Type B pancreatic cell (in vitro differentiated cells): ENCODE data around the gene CYP8B1. TPM values are rescaled to one million over a fixed set of nuclear protein-coding genes. Genes with fewer than 3 reads are reported as not detected.
A peak's percentile ranks its signal among the peaks of the same experiment; 100 is the strongest.

Source experiments
- DNase-seq: peaks from one replicate; pipeline ENCODE4 v3.0.0; 2021; ENCODE audit warnings: mixed read lengths; ENCODE audit not compliant: unreplicated experiment; ENCODE audit errors: extremely low spot score
- H3K27ac Mint-ChIP-seq: 2 replicates; pipeline ENCODE4 v1.8.0; 2021; ENCODE audit warnings: mild to moderate bottlenecking, mixed read lengths
- H3K27me3 Mint-ChIP-seq: 2 replicates; pipeline ENCODE4 v1.8.0; 2021; ENCODE audit warnings: mixed read lengths
- H3K36me3 Mint-ChIP-seq: 2 replicates; pipeline ENCODE4 v1.8.0; 2021; ENCODE audit warnings: mixed read lengths
- H3K4me1 Mint-ChIP-seq: one replicate; pipeline ENCODE4 v1.8.0; 2021; ENCODE audit warnings: mixed read lengths; ENCODE audit not compliant: unreplicated experiment
- H3K4me3 Mint-ChIP-seq: 2 replicates; pipeline ENCODE4 v1.8.0; 2021; ENCODE audit warnings: mild to moderate bottlenecking, mixed read lengths
- H3K9me3 Mint-ChIP-seq: 2 replicates; pipeline ENCODE4 v1.8.0; 2021; ENCODE audit warnings: mixed read lengths
- total RNA-seq: library from RNA; stranded (reverse); gene quantifications from 2 replicates; pipeline ENCODE4 v1.2.1, GENCODE V29; 2021; ENCODE audit warnings: low replicate concordance
- TF ChIP-seq, protein P1 (sequence below): fragments of 200-600 bp; sonication (generic); conservative IDR thresholded peaks from 2 replicates; pipeline ENCODE4 v1.5.0; 2021; ENCODE audit warnings: antibody characterized with exemption, mild to moderate bottlenecking

CYP8B1 gene
- total RNA-seq, 1 donor from 2014 or later: not detected

DNA sequence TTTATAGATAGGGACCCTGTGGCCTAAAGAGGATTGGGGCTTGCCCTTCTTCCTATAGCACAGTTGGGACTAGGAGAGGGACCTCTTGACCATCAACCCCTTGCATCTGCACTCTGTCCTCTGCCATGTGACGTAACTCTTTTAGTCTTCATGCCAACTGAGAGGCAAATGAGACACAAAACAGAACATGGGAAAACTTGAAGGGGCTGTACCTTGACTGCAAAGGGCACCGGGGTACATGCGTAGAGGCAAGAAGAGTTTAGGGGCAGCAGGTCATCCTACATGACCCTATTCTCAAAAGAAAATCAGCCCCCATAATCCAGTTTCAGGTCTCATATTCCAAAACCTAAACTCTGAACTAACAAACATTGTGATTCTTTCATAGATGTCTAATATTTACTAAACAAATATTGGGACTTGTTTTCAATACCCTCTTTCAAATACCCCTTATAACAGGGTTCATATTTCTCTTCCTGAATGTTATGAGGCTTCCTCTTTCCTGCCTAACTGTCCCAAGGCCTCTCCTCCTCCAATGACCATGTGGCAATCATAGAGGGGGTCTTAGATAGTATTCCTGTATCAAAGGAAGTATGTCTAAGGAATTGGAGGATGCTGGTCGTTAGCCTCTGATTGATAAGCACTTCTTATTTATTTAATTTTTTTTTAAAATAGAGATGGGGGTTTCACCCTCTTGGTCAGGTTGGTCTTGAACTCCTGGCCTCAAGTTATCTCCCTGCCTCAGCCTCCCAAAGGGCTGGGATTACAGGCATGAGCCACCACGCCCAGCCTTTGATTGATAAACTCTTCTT is 45.8 kb downstream of the CYP8B1 start:
- no peak overlapping the region for H3K4me3 Mint-ChIP-seq

DNA sequence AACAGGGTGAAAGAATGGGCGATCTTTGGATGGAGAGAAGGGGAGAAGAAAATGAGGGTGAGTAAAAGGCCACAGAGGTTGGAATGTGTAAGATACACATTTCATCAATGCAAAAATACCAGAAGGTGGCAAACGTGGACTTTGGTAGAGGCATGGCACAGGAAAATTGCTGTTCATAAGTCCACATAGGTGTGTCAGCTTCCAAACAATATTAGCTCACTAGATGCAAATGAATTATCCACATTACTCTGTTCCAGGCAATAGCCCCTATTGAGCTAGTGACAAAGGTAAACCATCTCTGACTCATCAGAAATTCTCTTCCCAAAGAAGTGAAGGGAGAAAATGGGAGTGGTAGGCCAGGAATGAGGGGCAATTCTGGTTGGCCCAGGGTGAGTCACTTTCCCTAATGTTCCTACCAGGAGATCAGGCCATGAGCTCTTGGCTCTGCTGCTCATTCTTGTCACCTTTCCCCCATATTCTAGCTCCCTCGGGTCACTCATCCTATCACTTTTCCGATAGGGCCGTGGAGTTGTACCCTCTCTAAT is 46.5 kb downstream of the CYP8B1 start:
- Mint-ChIP-seq H3K9me3 (no peaks in the 10 kb centered on the region), H3K36me3 (no peaks in the 10 kb centered on the region), H3K27me3 (no peaks in the 10 kb centered on the region), H3K4me3 (no peak overlapping the region), H3K27ac (peak overlapping the region; percentile 15), H3K4me1 (peaks cover 9% of the 10 kb centered on the region)
- DNase-seq: no peak
- TF ChIP-seq, protein P1, sequence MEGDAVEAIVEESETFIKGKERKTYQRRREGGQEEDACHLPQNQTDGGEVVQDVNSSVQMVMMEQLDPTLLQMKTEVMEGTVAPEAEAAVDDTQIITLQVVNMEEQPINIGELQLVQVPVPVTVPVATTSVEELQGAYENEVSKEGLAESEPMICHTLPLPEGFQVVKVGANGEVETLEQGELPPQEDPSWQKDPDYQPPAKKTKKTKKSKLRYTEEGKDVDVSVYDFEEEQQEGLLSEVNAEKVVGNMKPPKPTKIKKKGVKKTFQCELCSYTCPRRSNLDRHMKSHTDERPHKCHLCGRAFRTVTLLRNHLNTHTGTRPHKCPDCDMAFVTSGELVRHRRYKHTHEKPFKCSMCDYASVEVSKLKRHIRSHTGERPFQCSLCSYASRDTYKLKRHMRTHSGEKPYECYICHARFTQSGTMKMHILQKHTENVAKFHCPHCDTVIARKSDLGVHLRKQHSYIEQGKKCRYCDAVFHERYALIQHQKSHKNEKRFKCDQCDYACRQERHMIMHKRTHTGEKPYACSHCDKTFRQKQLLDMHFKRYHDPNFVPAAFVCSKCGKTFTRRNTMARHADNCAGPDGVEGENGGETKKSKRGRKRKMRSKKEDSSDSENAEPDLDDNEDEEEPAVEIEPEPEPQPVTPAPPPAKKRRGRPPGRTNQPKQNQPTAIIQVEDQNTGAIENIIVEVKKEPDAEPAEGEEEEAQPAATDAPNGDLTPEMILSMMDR: no peak

More for the DNA sequence above, 45.8 kb downstream of the CYP8B1 start:
- TF ChIP-seq, protein P1: no peak
- no peak for DNase-seq
- H3K36me3 Mint-ChIP-seq: no peaks in the 10 kb centered on the region
- peak overlapping the region; percentile 13 for H3K27ac Mint-ChIP-seq
- H3K9me3 Mint-ChIP-seq: no peaks in the 10 kb centered on the region
- H3K4me1 Mint-ChIP-seq: peaks cover 9% of the 10 kb centered on the region
- H3K27me3 Mint-ChIP-seq: no peaks in the 10 kb centered on the region

DNA sequence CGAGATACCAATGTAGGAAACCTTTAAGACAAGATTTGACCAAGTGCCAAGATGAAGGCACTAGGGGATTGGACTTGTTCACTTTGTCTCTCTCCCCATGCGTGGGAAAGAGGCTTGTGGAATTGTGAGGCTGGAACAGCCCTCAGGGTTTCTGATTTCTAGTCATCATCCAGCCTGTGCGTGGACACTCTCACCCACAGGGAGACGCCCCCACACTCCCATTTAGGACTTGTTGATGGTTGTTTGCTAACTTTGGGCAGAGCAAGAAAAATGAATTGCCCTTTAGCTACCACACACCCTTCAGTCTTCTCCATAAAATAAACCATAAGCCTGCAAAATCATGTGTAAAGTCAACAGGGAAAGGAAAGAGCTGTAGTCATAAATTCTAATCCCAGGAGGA is 48.0 kb downstream of the CYP8B1 start:
- Mint-ChIP-seq H3K4me3 (no peak overlapping the region), H3K36me3 (no peaks in the 10 kb centered on the region), H3K27ac (no peak overlapping the region), H3K9me3 (peaks cover 6% of the 10 kb centered on the region), H3K27me3 (no peaks in the 10 kb centered on the region), H3K4me1 (peaks cover 17% of the 10 kb centered on the region)
- no peak for DNase-seq
- TF ChIP-seq, protein P1: no peak

DNA sequence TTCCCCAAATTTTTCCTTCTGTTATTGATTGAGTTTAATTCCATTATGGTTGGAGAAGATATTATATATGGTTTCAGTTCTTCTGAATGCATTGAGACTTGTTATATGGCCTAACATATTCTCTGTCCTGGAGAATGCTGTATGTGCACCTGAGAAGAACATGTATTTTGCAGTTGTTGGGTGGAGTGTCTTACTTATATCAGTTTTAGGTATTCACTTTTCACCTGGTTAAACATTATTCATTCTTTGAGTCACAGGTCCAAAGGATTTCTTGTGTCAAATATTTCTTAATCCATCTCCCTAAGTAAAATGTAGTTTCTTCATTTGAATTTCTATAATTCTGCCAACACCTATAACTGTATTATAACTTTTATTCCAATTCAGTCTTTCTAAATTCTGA is 48.7 kb downstream of the CYP8B1 start:
- Mint-ChIP-seq H3K4me3 (no peak overlapping the region), H3K36me3 (no peaks in the 10 kb centered on the region), H3K9me3 (peaks cover 6% of the 10 kb centered on the region), H3K4me1 (peaks cover 17% of the 10 kb centered on the region), H3K27me3 (no peaks in the 10 kb centered on the region), H3K27ac (no peak overlapping the region)
- no peak for DNase-seq
- TF ChIP-seq, protein P1: no peak

DNA sequence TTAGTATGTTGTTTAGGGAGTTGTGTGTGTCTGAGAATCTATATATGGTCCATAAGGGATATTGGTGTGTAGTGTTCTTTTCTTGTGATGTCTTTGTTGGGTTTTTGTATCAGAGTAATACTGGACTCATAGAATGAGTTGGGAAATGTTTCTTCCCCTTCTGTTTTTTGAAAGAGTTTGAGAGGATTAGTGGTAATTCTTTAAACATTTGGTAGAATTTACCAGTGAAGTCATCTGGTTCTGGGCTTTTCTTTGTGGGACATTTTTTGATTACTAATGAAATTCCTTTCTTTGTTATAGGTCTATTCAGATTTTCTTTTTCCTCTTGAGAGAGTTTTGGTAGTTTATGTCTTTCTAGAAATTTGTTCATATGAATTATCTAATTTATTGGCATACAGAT is 49.5 kb downstream of the CYP8B1 start:
- peaks cover 17% of the 10 kb centered on the region for H3K4me1 Mint-ChIP-seq
- no peak for DNase-seq
- TF ChIP-seq, protein P1: no peak
- H3K9me3 Mint-ChIP-seq: peaks cover 6% of the 10 kb centered on the region
- no peaks in the 10 kb centered on the region for H3K36me3 Mint-ChIP-seq
- H3K27ac Mint-ChIP-seq: peak overlapping the region; percentile 15
- no peaks in the 10 kb centered on the region for H3K27me3 Mint-ChIP-seq
- no peak overlapping the region for H3K4me3 Mint-ChIP-seq
